CD14-positive monocyte (primary cell): ENCODE measurements around the gene SUGCT. TPM values are rescaled to one million over a fixed set of nuclear protein-coding genes. Genes with fewer than 3 reads are reported as not detected.

Experiments used
- DNase-seq, 3 donors: peaks; one replicate each; pipeline ENCODE4 v3.0.0-alpha.2; 2011 to 2022
- H2AFZ ChIP-seq: 2 replicates; pipeline ENCODE4 v1.6.0; 2012; ENCODE audit warnings: mild to moderate bottlenecking, low read depth, low read length, inconsistent platforms; ENCODE audit not compliant: insufficient read depth, poor library complexity, severe bottlenecking
- H3K27ac ChIP-seq, 2 donors: 1 replicate in 1 of 2; 2 replicates in 1 of 2; pipeline ENCODE4 v1.5.1; 2012 to 2013; ENCODE audit warnings: low read length in 2 of 2, control low read depth in 1 of 2, inconsistent platforms in 1 of 2, low read depth in 1 of 2, mild to moderate bottlenecking in 1 of 2
- H3K27me3 ChIP-seq, 2 donors: one replicate each; pipeline versions ENCODE4 v1.6.0 to v1.6.1; 2011 to 2013; ENCODE audit warnings: low read length in 2 of 2; ENCODE audit not compliant: control insufficient read depth in 2 of 2, insufficient read depth in 2 of 2
- H3K36me3 ChIP-seq, 2 donors: replicated peaks in 1 of 2; 1 replicate in 1 of 2; 2 replicates in 1 of 2; pipeline versions ENCODE4 v1.5.1 to v1.6.1; 2012 to 2013; ENCODE audit warnings: low read length in 2 of 2, control low read depth in 1 of 2, inconsistent platforms in 1 of 2, mild to moderate bottlenecking in 1 of 2; ENCODE audit not compliant: insufficient read depth in 2 of 2, control insufficient read depth in 1 of 2
- H3K4me1 ChIP-seq, 2 donors: 1 replicate in 1 of 2; 2 replicates in 1 of 2; pipeline versions ENCODE4 v1.5.1 to v1.6.1; 2012 to 2013; ENCODE audit warnings: low read length in 2 of 2, control low read depth in 1 of 2, inconsistent platforms in 1 of 2, mild to moderate bottlenecking in 1 of 2, moderate library complexity in 1 of 2; ENCODE audit not compliant: insufficient read depth in 2 of 2, control insufficient read depth in 1 of 2
- H3K4me2 ChIP-seq: replicated peaks from 2 replicates; pipeline ENCODE3; 2012; ENCODE audit warnings: low read length, moderate library complexity, mild to moderate bottlenecking; ENCODE audit not compliant: poor library complexity, severe bottlenecking; ENCODE audit errors: extremely low read depth
- H3K4me3 ChIP-seq, 3 experiments: fragments of 200-600 bp in 1 of 3; sonication (generic) in 1 of 3; replicated peaks in 1 of 3; 1 replicate in 2 of 3; 2 replicates in 1 of 3; pipeline ENCODE4 v1.5.1; 2011 to 2013; ENCODE audit warnings: low read length in 3 of 3, mild to moderate bottlenecking in 3 of 3, control low read depth in 2 of 3, low read depth in 2 of 3, inconsistent platforms in 1 of 3, moderate library complexity in 1 of 3
- H3K79me2 ChIP-seq: 2 replicates; pipeline ENCODE4 v1.6.0; 2012; ENCODE audit warnings: mild to moderate bottlenecking, control low read depth, inconsistent platforms, low read length, moderate library complexity; ENCODE audit not compliant: insufficient read depth
- H3K9ac ChIP-seq: 2 replicates; pipeline ENCODE4 v1.6.0; 2017; ENCODE audit warnings: low read length, mild to moderate bottlenecking; ENCODE audit not compliant: insufficient read depth, poor library complexity, severe bottlenecking
- H3K9me3 ChIP-seq, 2 donors: replicated peaks in 1 of 2; 1 replicate in 1 of 2; 2 replicates in 1 of 2; pipeline versions ENCODE4 v1.5.1 to v1.6.1; 2012 to 2013; ENCODE audit warnings: low read length in 2 of 2, control low read depth in 1 of 2; ENCODE audit not compliant: control insufficient read depth in 1 of 2, insufficient read depth in 1 of 2
- H4K20me1 ChIP-seq: 2 replicates; pipeline ENCODE4 v1.6.0; 2012; ENCODE audit warnings: mild to moderate bottlenecking, low read length, control low read depth, moderate library complexity; ENCODE audit not compliant: insufficient read depth
- H3K27ac Mint-ChIP-seq, 7 donors: one replicate each; pipeline ENCODE4 v1.8.0; 2020; ENCODE audit warnings: mild to moderate bottlenecking in 7 of 7, mixed read lengths in 7 of 7, moderate library complexity in 6 of 7, inconsistent platforms in 2 of 7
- H3K27me3 Mint-ChIP-seq, 3 donors: one replicate each; pipeline ENCODE4 v1.8.0; 2021 to 2022; ENCODE audit warnings: low read depth in 3 of 3, mild to moderate bottlenecking in 3 of 3, mixed read lengths in 3 of 3, moderate library complexity in 3 of 3, inconsistent platforms in 1 of 3
- H3K36me3 Mint-ChIP-seq, 2 donors: one replicate each; pipeline ENCODE4 v1.8.0; 2020; ENCODE audit warnings: mixed read lengths in 2 of 2, inconsistent platforms in 1 of 2, mild to moderate bottlenecking in 1 of 2
- H3K4me1 Mint-ChIP-seq: one replicate; pipeline ENCODE4 v1.8.0; 2020; ENCODE audit warnings: mild to moderate bottlenecking, mixed read lengths
- H3K4me3 Mint-ChIP-seq, 2 donors: one replicate each; pipeline ENCODE4 v1.8.0; 2020; ENCODE audit warnings: mild to moderate bottlenecking in 2 of 2, mixed read lengths in 2 of 2, moderate library complexity in 1 of 2
- H3K9me3 Mint-ChIP-seq, 7 donors: one replicate each; pipeline ENCODE4 v1.8.0; 2020 to 2022; ENCODE audit warnings: mixed read lengths in 7 of 7, mild to moderate bottlenecking in 6 of 7, moderate library complexity in 6 of 7, inconsistent platforms in 2 of 7
- WGBS: methylation state at CpG from one replicate; pipeline ENCODE4 v1.1.5; 2013; ENCODE audit warnings: missing lambda C conversion rate; ENCODE audit not compliant: insufficient coverage; 5-methylcytosine and 5-hydroxymethylcytosine counted together
- intact Hi-C, 2 donors: fragments of 100-400 bp; cut with micrococcal nuclease; formaldehyde crosslinking; loops; one replicate each; pipeline versions ENCODE4 v1.15.0 to v1.15.1; 2023
- polyA plus RNA-seq, 3 donors: library from polyadenylated mRNA; depleted of rRNA in 1 of 3; unstranded in 2 of 3; stranded (reverse) in 1 of 3; fragments of 300-500 nt in 2 of 3; fragments of >200 nt in 1 of 3; fragmentation: Illumina TruSeq in 2 of 3; gene quantifications; 1 replicate in 2 of 3; 2 replicates in 1 of 3; pipeline ENCODE4 v1.2.3, GENCODE V29; 2012 to 2021
- TF ChIP-seq, protein P1 (sequence below): fragments of 200-600 bp; IDR thresholded peaks from one replicate; pipeline ENCODE4 v1.8.0; 2022; ENCODE audit warnings: antibody characterized with exemption, mild to moderate bottlenecking

The SUGCT gene
- polyA plus RNA-seq, 3 donors, result not detected

DNA sequence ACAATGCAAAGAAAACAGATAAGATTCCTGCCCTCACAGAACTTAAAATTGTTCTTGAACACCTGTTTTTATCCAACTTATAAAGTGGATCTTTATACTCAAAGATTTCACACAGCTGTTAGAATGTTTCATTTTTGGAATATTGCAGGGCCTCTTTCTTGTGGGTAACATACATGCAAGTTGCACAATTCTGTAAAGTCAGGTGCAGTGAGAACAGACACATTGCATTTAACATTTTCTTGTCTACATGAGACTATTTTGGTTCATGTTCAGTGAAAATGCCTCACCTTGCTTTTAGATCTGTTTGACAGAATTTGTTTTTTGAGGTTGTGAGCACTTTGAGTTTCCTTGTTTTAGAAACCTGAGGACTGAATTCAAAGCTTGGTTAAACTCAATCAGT lies 707.8 kb downstream of the SUGCT start:
- Mint-ChIP-seq H3K4me3 (no peak overlapping the region), H3K4me1 (no peaks in the 10 kb centered on the region), H3K36me3 (no peaks in the 10 kb centered on the region), H3K27ac (no peak overlapping the region), H3K27me3 (no peaks in the 10 kb centered on the region), H3K9me3 (peaks cover 4 to 17% (median 8%) of the 10 kb centered on the region in 7 donors)
- Histone ChIP-seq H3K79me2 (no peaks in the 10 kb centered on the region), H3K36me3 (no peaks in the 10 kb centered on the region), H4K20me1 (no peaks in the 10 kb centered on the region), H2AFZ (no peak overlapping the region), H3K27me3 (no peaks in the 10 kb centered on the region), H3K27ac (no peak overlapping the region), H3K4me2 (no peak overlapping the region), H3K4me1 (no peaks in the 10 kb centered on the region), H3K9me3 (peaks cover 7 to 13% of the 10 kb centered on the region in 2 donors), H3K9ac (no peak overlapping the region), H3K4me3 (no peak overlapping the region)
- intact Hi-C loops, result no loop called here
- DNase-seq, result no peak
- TF ChIP-seq, protein P1, sequence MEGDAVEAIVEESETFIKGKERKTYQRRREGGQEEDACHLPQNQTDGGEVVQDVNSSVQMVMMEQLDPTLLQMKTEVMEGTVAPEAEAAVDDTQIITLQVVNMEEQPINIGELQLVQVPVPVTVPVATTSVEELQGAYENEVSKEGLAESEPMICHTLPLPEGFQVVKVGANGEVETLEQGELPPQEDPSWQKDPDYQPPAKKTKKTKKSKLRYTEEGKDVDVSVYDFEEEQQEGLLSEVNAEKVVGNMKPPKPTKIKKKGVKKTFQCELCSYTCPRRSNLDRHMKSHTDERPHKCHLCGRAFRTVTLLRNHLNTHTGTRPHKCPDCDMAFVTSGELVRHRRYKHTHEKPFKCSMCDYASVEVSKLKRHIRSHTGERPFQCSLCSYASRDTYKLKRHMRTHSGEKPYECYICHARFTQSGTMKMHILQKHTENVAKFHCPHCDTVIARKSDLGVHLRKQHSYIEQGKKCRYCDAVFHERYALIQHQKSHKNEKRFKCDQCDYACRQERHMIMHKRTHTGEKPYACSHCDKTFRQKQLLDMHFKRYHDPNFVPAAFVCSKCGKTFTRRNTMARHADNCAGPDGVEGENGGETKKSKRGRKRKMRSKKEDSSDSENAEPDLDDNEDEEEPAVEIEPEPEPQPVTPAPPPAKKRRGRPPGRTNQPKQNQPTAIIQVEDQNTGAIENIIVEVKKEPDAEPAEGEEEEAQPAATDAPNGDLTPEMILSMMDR, result no peak

DNA sequence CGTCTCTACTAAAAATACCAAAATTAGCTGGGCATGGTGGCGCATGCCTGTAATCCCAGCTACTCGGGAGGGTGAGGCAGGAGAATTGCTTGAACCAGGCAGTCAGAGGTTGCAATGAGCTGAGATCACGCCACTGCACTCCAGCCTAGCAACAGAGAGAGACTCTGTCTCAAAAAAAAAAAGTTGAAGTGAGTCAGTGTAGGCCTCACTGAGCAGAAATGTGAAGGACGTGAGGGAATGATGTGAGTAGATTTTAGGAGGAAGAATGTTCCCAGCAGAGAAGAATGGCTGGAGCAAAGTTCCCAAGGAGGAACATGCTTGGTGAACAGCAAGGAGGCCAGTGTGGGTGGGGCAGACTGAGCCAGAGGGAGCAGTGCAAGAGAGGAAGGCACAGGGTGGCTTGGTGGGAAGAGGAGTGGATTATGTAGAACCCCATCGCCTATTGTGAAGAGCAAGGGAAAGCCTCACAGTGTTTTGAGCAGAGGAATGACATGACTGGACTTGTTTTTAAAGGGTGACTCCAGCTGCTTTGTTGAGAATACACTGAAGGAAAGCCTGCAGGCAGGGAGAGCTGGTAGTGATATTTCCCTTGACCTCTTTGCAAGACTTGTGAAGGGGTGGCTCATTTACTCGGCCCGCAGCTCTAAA lies 708.7 kb downstream of the SUGCT start:
- Mint-ChIP-seq H3K9me3 (peaks cover 3 to 17% (median 8%) of the 10 kb centered on the region in 7 donors), H3K36me3 (no peaks in the 10 kb centered on the region), H3K4me3 (no peak overlapping the region), H3K4me1 (no peaks in the 10 kb centered on the region), H3K27me3 (no peaks in the 10 kb centered on the region), H3K27ac (no peak overlapping the region)
- no peaks in the 10 kb centered on the region for H3K79me2 ChIP-seq
- H3K4me1 ChIP-seq, result no peaks in the 10 kb centered on the region
- no peaks in the 10 kb centered on the region for H4K20me1 ChIP-seq
- no peaks in the 10 kb centered on the region for H3K27me3 ChIP-seq
- H3K9ac ChIP-seq, result no peak overlapping the region
- intact Hi-C loops, result no loop called here
- TF ChIP-seq, protein P1, result no peak
- DNase-seq, result no peak
- H3K9me3 ChIP-seq, result peaks cover 7 to 13% of the 10 kb centered on the region in 2 donors
- WGBS, result 100% methylated on average over 7 of the region's 8 CpGs
- H3K4me3 ChIP-seq, result no peak overlapping the region
- H2AFZ ChIP-seq, result no peak overlapping the region
- H3K27ac ChIP-seq, result no peak overlapping the region
- H3K4me2 ChIP-seq, result no peak overlapping the region
- H3K36me3 ChIP-seq, result no peaks in the 10 kb centered on the region
